ENCODE results near the gene TDP2. TPM values are rescaled to one million over a fixed set of nuclear protein-coding genes. Genes with fewer than 3 reads are reported as not detected.

Gene TDP2
- total and polyA plus RNA-seq, 2 donors from 2014 or later, result 33.0 to 82.9 TPM

- Histone ChIP-seq H3K27me3 (ENCODE audit: control insufficient read depth, insufficient read depth, low read length) (no peaks in the 10 kb centered on the region), H3K36me3 (ENCODE audit: control insufficient read depth in 2 of 3, insufficient read depth in 3 of 3, low read length in 3 of 3) (peaks cover 2 to 28% (median 18%) of the 10 kb centered on the region in 3 donors), H3K9ac (ENCODE audit: low read length in 3 of 3) (no peak overlapping the region), H3K27ac (ENCODE audit: low read depth in 2 of 2, low read length in 2 of 2) (no peak overlapping the region), H3K4me3 (ENCODE audit: low read length in 3 of 3) (no peak overlapping the region), H3K4me1 (ENCODE audit: control insufficient read depth in 2 of 3, insufficient read depth in 2 of 3, low read depth in 1 of 3, low read length in 3 of 3) (peaks cover 0 to 4% (median 0%) of the 10 kb centered on the region in 3 donors), H3K9me3 (ENCODE audit: control insufficient read depth in 2 of 3, insufficient read depth in 1 of 3, low read length in 3 of 3) (no peaks in the 10 kb centered on the region)
- no peak for DNase-seq
- TF ChIP-seq, protein P1, sequence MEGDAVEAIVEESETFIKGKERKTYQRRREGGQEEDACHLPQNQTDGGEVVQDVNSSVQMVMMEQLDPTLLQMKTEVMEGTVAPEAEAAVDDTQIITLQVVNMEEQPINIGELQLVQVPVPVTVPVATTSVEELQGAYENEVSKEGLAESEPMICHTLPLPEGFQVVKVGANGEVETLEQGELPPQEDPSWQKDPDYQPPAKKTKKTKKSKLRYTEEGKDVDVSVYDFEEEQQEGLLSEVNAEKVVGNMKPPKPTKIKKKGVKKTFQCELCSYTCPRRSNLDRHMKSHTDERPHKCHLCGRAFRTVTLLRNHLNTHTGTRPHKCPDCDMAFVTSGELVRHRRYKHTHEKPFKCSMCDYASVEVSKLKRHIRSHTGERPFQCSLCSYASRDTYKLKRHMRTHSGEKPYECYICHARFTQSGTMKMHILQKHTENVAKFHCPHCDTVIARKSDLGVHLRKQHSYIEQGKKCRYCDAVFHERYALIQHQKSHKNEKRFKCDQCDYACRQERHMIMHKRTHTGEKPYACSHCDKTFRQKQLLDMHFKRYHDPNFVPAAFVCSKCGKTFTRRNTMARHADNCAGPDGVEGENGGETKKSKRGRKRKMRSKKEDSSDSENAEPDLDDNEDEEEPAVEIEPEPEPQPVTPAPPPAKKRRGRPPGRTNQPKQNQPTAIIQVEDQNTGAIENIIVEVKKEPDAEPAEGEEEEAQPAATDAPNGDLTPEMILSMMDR (IDR thresholded peaks at IDR 0.05; ENCODE audit: borderline replicate concordance, extremely low read depth, insufficient read depth), result no peak
- no peak for FAIRE-seq
- intact Hi-C loops (cut with DNase I), result no loop called here
These were observed 16.3 kb downstream of the TDP2 start for GRCh38 chr6:24650365-24650764.

- Histone ChIP-seq H3K27me3 (ENCODE audit: control insufficient read depth, insufficient read depth, low read length) (peaks cover 3% of the 10 kb centered on the region), H3K4me3 (ENCODE audit: low read length in 3 of 3) (no peak overlapping the region), H3K36me3 (ENCODE audit: control insufficient read depth in 2 of 3, insufficient read depth in 3 of 3, low read length in 3 of 3) (peaks cover 2 to 25% (median 16%) of the 10 kb centered on the region in 3 donors), H3K4me1 (ENCODE audit: control insufficient read depth in 2 of 3, insufficient read depth in 2 of 3, low read depth in 1 of 3, low read length in 3 of 3) (peaks cover 0 to 5% (median 0%) of the 10 kb centered on the region in 3 donors), H3K9ac (ENCODE audit: low read length in 3 of 3) (no peak overlapping the region), H3K27ac (ENCODE audit: low read depth in 2 of 2, low read length in 2 of 2) (no peak overlapping the region), H3K9me3 (ENCODE audit: control insufficient read depth in 2 of 3, insufficient read depth in 1 of 3, low read length in 3 of 3) (no peaks in the 10 kb centered on the region)
- FAIRE-seq (no peak), DNase-seq (no peak)
- intact Hi-C loops (cut with DNase I), result no loop called here
- TF ChIP-seq, protein P1 (IDR thresholded peaks at IDR 0.05; ENCODE audit: borderline replicate concordance, extremely low read depth, insufficient read depth), result no peak
These were observed 17.0 kb downstream of the TDP2 start for GRCh38 chr6:24649691-24650090.

DNA sequence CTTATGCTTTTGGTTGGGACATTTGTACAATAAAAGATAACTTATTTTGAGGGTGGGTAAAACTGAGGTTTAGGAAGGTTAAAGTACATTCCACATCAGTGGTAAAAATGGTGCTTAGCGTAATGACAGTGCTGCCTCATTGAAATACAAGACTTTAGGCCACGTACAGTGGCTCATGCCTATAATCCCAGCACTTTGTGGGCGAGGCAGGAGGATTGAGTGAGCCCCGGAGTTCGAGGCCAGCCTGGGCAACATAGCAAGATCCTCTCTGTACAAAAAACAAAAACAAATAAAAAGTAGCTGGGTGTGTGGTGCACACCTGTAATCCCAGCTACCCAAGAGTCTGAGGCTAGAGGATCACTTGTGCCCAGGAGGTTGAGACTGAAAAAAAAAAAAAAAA is 18.4 kb downstream of the TDP2 start:
- DNase-seq, result no peak
- TF ChIP-seq, protein P1 (IDR thresholded peaks at IDR 0.05; ENCODE audit: borderline replicate concordance, extremely low read depth, insufficient read depth), result no peak
- FAIRE-seq, result no peak

DNA sequence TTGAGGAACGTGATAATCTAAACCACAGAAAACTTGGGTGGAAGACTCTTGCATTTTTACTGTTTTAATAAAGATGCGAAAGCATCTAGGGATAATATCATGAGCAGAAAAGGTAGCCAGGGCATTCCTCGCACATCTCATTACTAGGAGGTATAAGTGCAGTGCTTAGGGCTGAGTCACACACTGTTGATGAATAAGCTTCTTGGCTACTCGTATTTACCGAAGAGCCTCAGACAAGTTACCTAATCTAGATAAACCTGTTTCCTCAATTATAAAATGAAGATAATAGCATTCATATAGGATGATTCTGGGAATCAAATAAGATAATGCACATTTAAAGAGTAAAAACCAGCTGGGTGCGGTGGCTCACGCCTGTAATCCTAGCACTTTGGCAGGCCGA is 19.9 kb downstream of the TDP2 start:
- no peak overlapping the region for H3K27ac ChIP-seq (ENCODE audit: low read depth in 2 of 2, low read length in 2 of 2)
- peaks cover 0 to 11% (median 3%) of the 10 kb centered on the region in 3 donors for H3K36me3 ChIP-seq (ENCODE audit: control insufficient read depth in 2 of 3, insufficient read depth in 3 of 3, low read length in 3 of 3)
- no peak for FAIRE-seq
- H3K9me3 ChIP-seq (ENCODE audit: control insufficient read depth in 2 of 3, insufficient read depth in 1 of 3, low read length in 3 of 3), result no peaks in the 10 kb centered on the region
- peaks cover 6% of the 10 kb centered on the region for H3K27me3 ChIP-seq (ENCODE audit: control insufficient read depth, insufficient read depth, low read length)
- TF ChIP-seq, protein P1 (IDR thresholded peaks at IDR 0.05; ENCODE audit: borderline replicate concordance, extremely low read depth, insufficient read depth), result no peak
- H3K4me3 ChIP-seq (ENCODE audit: low read length in 3 of 3), result no peak overlapping the region
- no peak overlapping the region for H3K9ac ChIP-seq (ENCODE audit: low read length in 3 of 3)
- H3K4me1 ChIP-seq (ENCODE audit: control insufficient read depth in 2 of 3, insufficient read depth in 2 of 3, low read depth in 1 of 3, low read length in 3 of 3), result peaks cover 0 to 5% (median 0%) of the 10 kb centered on the region in 3 donors
- DNase-seq, result no peak
- intact Hi-C loops (cut with DNase I), result no loop called here

More for the DNA sequence above, 18.4 kb downstream of the TDP2 start:
- Histone ChIP-seq H3K27ac (ENCODE audit: low read depth in 2 of 2, low read length in 2 of 2) (no peak overlapping the region), H3K4me1 (ENCODE audit: control insufficient read depth in 2 of 3, insufficient read depth in 2 of 3, low read depth in 1 of 3, low read length in 3 of 3) (peaks cover 0 to 5% (median 0%) of the 10 kb centered on the region in 3 donors), H3K9ac (ENCODE audit: low read length in 3 of 3) (no peak overlapping the region), H3K4me3 (ENCODE audit: low read length in 3 of 3) (no peak overlapping the region), H3K36me3 (ENCODE audit: control insufficient read depth in 2 of 3, insufficient read depth in 3 of 3, low read length in 3 of 3) (peaks cover 2 to 19% (median 12%) of the 10 kb centered on the region in 3 donors), H3K27me3 (ENCODE audit: control insufficient read depth, insufficient read depth, low read length) (peaks cover 6% of the 10 kb centered on the region), H3K9me3 (ENCODE audit: control insufficient read depth in 2 of 3, insufficient read depth in 1 of 3, low read length in 3 of 3) (no peaks in the 10 kb centered on the region)
- intact Hi-C loops (cut with DNase I), result no loop called here

All from kidney (tissue), 14 donors.